HG02973 (cell line): Measurements from ENCODE around the gene ZNF260.
"Not testable (repeated sequence)": the region's sequence is repeated elsewhere in the genome, so short reads cannot be mapped to it uniquely, and the experiment has no call there.

Experiments
- ATAC-seq: cut with Tn5 transposase; IDR thresholded peaks from one replicate; pipeline ENCODE4 v1.9.1; 2021; ENCODE audit warnings: moderate library complexity; ENCODE audit not compliant: unreplicated experiment

The ZNF260 gene

GRCh38 chr19:36490846-36491245 lies 37.2 kb downstream of the ZNF260 start:
- ATAC-seq: not testable (repeated sequence)

GRCh38 chr19:36489920-36490415 lies 38.1 kb downstream of the ZNF260 start:
- ATAC-seq: peak; percentile 35

- ATAC-seq: peak; percentile 84
Observed at GRCh38 chr19:36489118-36489919, 38.8 kb downstream of the ZNF260 start, which contains the start of gene ZNF566. Gene ZNF566 (minus strand): TSS chr19:36489561. CDS start chr19:36476557, 13,004 bp downstream.

GRCh38 chr19:36488846-36489117 lies 39.3 kb downstream of the ZNF260 start:
- ATAC-seq: peak; percentile 6

GRCh38 chr19:36488118-36488845 lies 39.8 kb downstream of the ZNF260 start:
- ATAC-seq: no peak

GRCh38 chr19:36483653-36484052 lies 44.4 kb downstream of the ZNF260 start:
- ATAC-seq: no peak

GRCh38 chr19:36482876-36483275 lies 45.2 kb downstream of the ZNF260 start:
- no peak for ATAC-seq
